ENCODE results near the gene TNIP3.
A peak's percentile ranks its signal among the peaks of the same experiment; 100 is the strongest.

TNIP3 gene

DNA sequence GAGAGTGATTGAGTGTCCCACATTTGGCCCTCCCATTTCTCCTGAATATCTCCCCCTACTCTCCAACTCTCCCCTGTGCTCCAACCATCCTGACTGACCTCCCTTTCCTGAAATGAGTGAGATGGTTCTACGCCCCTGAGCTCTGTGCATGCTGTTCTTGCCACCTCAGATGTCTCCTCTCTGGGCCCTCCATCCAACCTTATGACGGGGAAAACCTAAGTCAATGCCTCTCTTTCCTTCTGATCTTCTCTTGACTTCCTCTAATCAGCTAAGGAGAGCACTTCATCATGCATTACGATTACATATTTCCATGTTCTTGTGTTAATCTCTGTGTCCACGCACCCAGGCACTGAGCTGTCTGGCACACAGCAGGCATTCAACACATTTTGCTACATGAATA is 1.1 kb upstream of the TNIP3 start:
- no peak overlapping the region for H3K4me3 Mint-ChIP-seq
- no peaks in the 10 kb centered on the region for H3K36me3 Mint-ChIP-seq (ENCODE audit: low read depth)
- peaks cover 40% of the 10 kb centered on the region for H3K4me1 Mint-ChIP-seq
- H3K27me3 Mint-ChIP-seq, result no peaks in the 10 kb centered on the region
- no peak for DNase-seq
- peak; percentile 52 for ATAC-seq
- no peak overlapping the region for H3K27ac Mint-ChIP-seq
- H3K9me3 Mint-ChIP-seq, result no peaks in the 10 kb centered on the region

DNA sequence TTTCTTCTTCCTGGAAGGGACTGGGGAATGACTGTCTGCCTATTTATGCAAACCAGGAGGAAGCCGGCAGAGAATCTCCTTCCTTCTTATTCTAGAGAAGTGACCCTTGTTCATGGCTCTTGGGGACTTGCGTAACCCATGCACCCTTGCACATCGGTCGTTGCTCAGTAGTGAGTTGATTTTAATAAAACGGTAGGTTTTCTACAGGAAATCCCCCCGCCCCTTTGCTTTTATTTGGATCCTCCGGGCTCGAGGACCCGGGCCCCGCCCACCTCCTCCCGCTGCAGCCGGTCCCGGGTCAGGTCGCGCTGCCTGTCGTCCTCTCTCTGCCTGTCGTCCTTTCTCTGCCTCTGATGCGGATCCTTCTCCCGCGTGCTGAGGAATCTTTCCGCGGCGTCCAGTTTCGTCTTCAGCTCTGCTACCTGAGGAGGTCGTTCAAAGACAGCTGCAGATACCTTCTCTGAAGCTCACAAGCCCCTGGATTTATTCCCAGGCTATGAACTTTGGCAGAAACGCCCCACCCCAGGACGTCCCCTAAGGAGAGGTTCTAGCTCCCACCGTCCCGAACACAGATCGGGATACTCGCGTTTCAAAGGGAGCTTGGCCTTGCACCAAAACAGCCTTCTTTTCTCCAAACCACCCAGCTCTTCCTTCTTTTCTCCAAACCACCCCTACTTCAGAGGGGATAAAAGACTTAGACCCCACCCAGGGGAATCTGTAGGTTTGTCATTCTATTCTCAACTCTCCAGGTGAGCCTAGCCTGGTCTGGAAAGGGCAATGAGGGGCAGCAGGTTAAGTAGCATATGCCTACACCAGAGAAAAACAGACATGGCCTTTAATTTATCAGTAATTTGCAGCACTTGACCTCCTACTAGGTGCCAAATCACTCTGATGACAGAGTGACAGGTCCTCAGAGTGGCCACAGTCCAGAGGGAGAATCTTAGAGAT is 7.0 kb downstream of the TNIP3 start:
- DNase-seq, result peak; percentile 50
- no peaks in the 10 kb centered on the region for H3K9me3 Mint-ChIP-seq
- H3K4me1 Mint-ChIP-seq, result peaks cover 51% of the 10 kb centered on the region
- H3K36me3 Mint-ChIP-seq (ENCODE audit: low read depth), result peaks cover 2% of the 10 kb centered on the region
- peak overlapping the region; percentile 81 for H3K4me3 Mint-ChIP-seq
- H3K27me3 Mint-ChIP-seq, result no peaks in the 10 kb centered on the region
- H3K27ac Mint-ChIP-seq, result peak overlapping the region; percentile 67
- peak; percentile 34 for ATAC-seq

DNA sequence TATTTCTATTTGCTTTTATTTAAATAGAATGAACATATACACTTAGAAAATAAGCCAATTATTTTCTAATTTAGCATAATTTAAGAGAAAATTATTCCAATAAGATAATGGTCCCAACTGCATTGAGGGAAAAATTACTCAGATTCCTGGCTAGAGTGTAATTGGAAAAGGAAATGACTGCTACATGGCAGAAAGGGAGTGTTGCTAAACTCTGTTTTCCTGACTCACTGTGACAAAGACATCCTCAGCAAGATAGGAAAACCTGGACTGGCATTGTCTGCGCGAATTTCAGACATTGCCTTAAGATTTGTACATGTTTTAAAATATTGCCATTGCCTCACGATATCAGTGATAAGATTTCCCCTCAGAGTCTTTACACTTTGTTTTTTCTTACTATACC is 8.2 kb downstream of the TNIP3 start:
- ATAC-seq (no peak), DNase-seq (no peak)
- Mint-ChIP-seq H3K4me1 (peaks cover 63% of the 10 kb centered on the region), H3K4me3 (peak overlapping the region; percentile 81), H3K9me3 (no peaks in the 10 kb centered on the region), H3K27ac (no peak overlapping the region), H3K27me3 (no peaks in the 10 kb centered on the region), H3K36me3 (ENCODE audit: low read depth) (peaks cover 2% of the 10 kb centered on the region)

DNA sequence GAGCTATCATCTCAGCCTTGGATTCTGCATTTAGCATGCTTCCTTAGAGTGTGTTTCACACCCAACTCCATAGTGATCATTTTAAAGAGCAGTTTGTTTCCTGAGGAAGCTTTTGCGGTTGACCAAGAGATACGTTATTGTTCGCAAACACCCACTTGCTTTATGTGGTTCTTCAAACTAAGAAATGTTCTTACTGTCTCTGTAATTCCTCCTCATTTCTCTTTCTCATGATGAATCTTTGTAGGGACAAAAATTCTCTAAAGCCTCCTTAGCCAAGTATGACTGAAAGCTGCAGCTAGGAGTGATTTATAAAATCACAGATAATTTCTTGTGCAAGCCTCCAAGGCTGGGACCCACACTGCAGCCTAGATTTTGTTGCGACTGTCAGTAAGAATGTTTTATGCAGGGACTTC is 10.0 kb downstream of the TNIP3 start:
- Mint-ChIP-seq H3K27me3 (no peaks in the 10 kb centered on the region), H3K4me3 (peak overlapping the region; percentile 57), H3K4me1 (peaks cover 77% of the 10 kb centered on the region), H3K27ac (peak overlapping the region; percentile 82), H3K9me3 (no peaks in the 10 kb centered on the region), H3K36me3 (ENCODE audit: low read depth) (peaks cover 3% of the 10 kb centered on the region)
- DNase-seq, result no peak
- ATAC-seq, result peak; percentile 77

DNA sequence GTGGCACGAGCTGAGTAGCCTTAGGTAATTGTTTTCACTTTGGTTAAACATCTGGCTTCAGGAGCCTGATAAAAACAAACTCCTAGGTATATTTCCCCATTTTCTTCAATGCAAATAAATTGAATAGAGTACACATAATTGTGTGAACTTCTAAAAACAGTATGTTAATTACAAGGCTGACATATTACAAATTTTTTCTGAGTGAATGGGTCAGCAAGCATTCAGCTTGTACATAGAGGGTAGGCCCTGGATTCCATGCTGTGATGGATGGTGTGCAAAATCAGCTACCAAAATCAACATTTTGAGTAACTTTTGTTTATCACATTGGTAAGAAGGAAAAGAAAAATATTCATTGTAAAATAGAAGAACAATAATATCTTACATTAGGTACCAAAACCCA is 12.2 kb downstream of the TNIP3 start:
- Mint-ChIP-seq H3K27ac (no peak overlapping the region), H3K36me3 (ENCODE audit: low read depth) (peaks cover 3% of the 10 kb centered on the region), H3K4me1 (peaks cover 89% of the 10 kb centered on the region), H3K27me3 (no peaks in the 10 kb centered on the region), H3K4me3 (no peak overlapping the region), H3K9me3 (no peaks in the 10 kb centered on the region)
- DNase-seq (no peak), ATAC-seq (no peak)

DNA sequence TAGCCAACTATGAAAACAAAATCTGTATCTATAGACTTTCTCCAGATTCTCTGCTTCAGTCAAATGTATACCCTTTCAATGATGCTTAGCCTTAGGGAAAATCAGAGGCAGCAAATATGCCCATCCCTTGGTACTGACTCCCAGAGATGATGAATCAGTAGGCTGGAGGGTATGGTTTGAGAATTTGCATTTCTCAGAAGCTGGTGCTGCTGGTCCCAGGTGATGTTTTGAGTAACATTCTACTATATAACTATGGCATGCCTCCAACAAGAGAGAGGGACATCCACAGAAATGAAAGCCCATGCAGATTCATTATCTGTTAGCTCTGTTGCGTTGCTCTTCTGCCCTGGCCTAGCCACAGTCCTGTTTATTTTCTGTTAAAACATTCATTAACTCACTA is 13.6 kb downstream of the TNIP3 start:
- H3K27me3 Mint-ChIP-seq, result no peaks in the 10 kb centered on the region
- peaks cover 3% of the 10 kb centered on the region for H3K36me3 Mint-ChIP-seq (ENCODE audit: low read depth)
- H3K4me3 Mint-ChIP-seq, result no peak overlapping the region
- peaks cover 80% of the 10 kb centered on the region for H3K4me1 Mint-ChIP-seq
- H3K27ac Mint-ChIP-seq, result peak overlapping the region; percentile 68
- H3K9me3 Mint-ChIP-seq, result no peaks in the 10 kb centered on the region
- peak; percentile 88 for ATAC-seq
- no peak for DNase-seq

DNA sequence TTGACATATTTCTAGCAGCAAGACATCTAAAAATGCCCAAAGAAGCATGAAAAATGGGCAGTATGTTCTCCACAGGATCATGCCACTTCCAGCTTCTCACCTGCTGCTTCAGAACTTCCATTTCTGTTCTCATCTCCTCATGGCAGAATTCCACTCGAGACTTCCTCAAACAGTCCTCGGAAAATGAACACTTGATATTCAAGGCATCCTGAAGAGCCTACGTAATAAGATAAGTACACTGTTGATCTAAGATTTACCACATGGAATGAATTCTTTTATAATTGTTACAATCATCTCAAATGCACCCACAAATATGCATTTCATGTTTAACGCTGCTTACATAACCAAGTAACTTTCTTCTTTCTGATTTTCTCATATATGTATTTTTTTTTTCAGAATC is 14.1 kb downstream of the TNIP3 start:
- no peak for DNase-seq
- Mint-ChIP-seq H3K27ac (peak overlapping the region; percentile 68), H3K4me1 (peaks cover 75% of the 10 kb centered on the region), H3K27me3 (no peaks in the 10 kb centered on the region), H3K9me3 (no peaks in the 10 kb centered on the region), H3K4me3 (no peak overlapping the region), H3K36me3 (ENCODE audit: low read depth) (peaks cover 3% of the 10 kb centered on the region)
- ATAC-seq, result no peak

DNA sequence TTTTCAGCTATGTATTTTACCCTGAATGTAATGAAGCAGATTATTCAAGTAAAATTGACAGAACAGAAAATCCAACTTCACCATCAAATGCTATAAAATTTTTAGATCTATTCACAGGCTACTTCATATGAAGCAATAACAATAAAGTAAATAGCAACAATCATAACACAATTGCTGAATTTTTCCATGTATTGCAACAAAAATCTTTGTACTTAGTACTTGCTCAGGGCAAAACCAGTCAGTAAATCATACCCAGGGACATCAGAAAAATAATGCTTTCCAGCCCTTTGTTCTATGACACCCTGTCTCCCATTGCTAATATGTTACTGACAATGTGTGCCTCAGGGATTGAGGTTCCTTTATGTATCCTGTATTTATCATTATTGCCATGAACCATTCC is 15.5 kb downstream of the TNIP3 start:
- H3K9me3 Mint-ChIP-seq, result no peaks in the 10 kb centered on the region
- ATAC-seq (no peak), DNase-seq (no peak)
- peaks cover 2% of the 10 kb centered on the region for H3K36me3 Mint-ChIP-seq (ENCODE audit: low read depth)
- peaks cover 70% of the 10 kb centered on the region for H3K4me1 Mint-ChIP-seq
- H3K27ac Mint-ChIP-seq, result no peak overlapping the region
- H3K4me3 Mint-ChIP-seq, result no peak overlapping the region
- H3K27me3 Mint-ChIP-seq, result no peaks in the 10 kb centered on the region

DNA sequence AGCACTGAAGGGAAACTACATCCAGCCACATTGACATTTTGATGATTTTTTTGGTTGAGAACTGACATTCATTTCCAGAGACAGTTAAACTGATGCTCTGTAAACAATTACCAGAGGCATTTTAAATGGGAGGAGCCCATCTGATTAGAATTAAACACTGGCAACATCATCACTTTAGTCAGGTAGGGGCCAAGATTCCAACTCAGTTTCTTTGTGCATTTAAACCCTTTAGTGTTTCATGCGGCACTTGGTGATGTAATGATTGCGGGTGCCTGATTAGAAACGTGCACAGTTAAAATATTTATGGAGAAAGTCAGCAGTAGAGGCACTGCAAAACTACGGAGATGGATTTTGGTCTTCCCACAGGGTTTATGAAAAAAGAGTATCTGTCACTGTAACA is 16.1 kb downstream of the TNIP3 start:
- no peak for DNase-seq
- Mint-ChIP-seq H3K36me3 (ENCODE audit: low read depth) (peaks cover 2% of the 10 kb centered on the region), H3K27ac (peak overlapping the region; percentile 17), H3K4me3 (no peak overlapping the region), H3K27me3 (no peaks in the 10 kb centered on the region), H3K4me1 (peaks cover 69% of the 10 kb centered on the region), H3K9me3 (no peaks in the 10 kb centered on the region)
- peak; percentile 53 for ATAC-seq

DNA sequence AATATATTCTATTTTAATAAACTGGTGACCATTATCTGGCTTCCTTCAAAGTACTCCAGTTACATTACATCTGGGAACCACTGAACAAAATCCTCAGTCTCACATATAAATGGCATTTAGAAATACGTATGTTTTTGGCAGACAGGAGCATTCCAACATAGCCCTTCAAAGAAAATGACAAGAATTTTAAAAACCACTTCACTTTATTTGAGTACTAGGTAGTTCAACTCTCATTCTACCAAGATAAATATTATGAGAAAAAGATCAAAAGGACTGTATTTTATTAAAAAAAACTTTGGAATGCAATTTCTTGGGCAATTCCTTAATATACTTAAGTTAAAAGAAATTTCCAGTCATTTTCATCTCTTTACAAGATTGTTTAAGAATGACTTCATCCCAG is 17.6 kb downstream of the TNIP3 start:
- Mint-ChIP-seq H3K36me3 (ENCODE audit: low read depth) (peaks cover 2% of the 10 kb centered on the region), H3K27me3 (no peaks in the 10 kb centered on the region), H3K4me1 (peaks cover 57% of the 10 kb centered on the region), H3K4me3 (no peak overlapping the region), H3K9me3 (no peaks in the 10 kb centered on the region), H3K27ac (no peak overlapping the region)
- ATAC-seq, result no peak
- no peak for DNase-seq

DNA sequence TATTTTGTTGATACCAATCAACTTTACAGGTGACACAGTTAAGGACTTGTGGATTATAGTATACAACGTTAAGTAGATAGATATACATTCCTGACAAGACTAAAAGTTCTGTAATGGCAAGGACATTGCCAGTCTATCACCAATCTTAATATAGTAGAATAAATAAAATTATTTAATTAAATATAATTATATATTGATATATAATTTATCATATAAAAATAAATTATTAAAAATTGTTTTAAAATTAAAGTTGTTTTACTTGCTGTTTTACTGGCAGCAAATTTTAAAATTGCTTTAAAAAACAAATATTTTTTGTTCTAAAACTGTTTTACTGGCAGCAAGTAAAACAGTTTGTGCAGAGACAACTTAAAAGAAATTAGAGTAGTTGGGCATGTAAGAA is 18.7 kb downstream of the TNIP3 start:
- Mint-ChIP-seq H3K9me3 (no peaks in the 10 kb centered on the region), H3K36me3 (ENCODE audit: low read depth) (peaks cover 2% of the 10 kb centered on the region), H3K4me3 (no peak overlapping the region), H3K27ac (no peak overlapping the region), H3K4me1 (peaks cover 57% of the 10 kb centered on the region), H3K27me3 (no peaks in the 10 kb centered on the region)
- ATAC-seq (no peak), DNase-seq (no peak)

DNA sequence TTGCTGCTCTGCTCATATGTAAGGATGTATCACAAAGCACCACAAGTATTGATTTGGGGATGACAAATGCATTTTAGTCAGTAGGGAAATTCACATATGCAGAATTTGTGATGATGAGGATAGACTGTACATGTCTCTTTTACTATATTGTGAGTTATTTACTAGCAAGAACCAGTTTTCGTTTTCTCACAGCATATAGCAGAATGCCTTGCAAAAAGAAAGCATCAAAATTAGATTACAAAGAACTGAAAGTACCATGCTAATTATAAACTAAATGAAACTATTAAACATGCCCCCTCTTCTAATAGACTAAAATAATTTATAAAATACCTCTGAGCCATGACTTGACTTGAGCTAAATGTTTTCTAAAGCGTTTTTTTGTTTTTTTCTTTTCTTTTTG is 20.1 kb downstream of the TNIP3 start:
- H3K4me1 Mint-ChIP-seq, result peaks cover 60% of the 10 kb centered on the region
- H3K36me3 Mint-ChIP-seq (ENCODE audit: low read depth), result peaks cover 6% of the 10 kb centered on the region
- DNase-seq (no peak), ATAC-seq (no peak)
- H3K27me3 Mint-ChIP-seq, result no peaks in the 10 kb centered on the region
- H3K4me3 Mint-ChIP-seq, result no peak overlapping the region
- H3K9me3 Mint-ChIP-seq, result no peaks in the 10 kb centered on the region
- H3K27ac Mint-ChIP-seq, result no peak overlapping the region

DNA sequence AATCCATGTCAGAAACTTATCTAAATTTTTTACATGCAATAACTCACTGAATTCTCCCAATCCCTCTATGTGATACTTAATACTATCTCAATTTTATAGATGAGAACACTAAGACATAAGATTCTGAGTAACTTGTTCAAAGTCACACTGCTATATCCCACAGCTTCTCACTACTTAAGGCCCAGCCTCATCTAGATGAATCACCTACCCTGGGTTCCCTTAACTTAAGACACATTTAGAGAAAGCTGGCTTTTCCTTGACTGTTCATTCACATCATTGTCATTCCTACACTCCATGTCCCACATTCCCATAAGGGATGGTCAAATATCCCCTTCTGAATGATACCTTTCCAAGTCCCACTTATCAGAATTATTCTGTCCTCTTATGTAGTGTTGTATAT is 21.0 kb downstream of the TNIP3 start:
- peaks cover 61% of the 10 kb centered on the region for H3K4me1 Mint-ChIP-seq
- H3K36me3 Mint-ChIP-seq (ENCODE audit: low read depth), result peaks cover 6% of the 10 kb centered on the region
- DNase-seq (no peak), ATAC-seq (no peak)
- no peaks in the 10 kb centered on the region for H3K9me3 Mint-ChIP-seq
- H3K4me3 Mint-ChIP-seq, result no peak overlapping the region
- H3K27me3 Mint-ChIP-seq, result no peaks in the 10 kb centered on the region
- peak overlapping the region; percentile 49 for H3K27ac Mint-ChIP-seq

DNA sequence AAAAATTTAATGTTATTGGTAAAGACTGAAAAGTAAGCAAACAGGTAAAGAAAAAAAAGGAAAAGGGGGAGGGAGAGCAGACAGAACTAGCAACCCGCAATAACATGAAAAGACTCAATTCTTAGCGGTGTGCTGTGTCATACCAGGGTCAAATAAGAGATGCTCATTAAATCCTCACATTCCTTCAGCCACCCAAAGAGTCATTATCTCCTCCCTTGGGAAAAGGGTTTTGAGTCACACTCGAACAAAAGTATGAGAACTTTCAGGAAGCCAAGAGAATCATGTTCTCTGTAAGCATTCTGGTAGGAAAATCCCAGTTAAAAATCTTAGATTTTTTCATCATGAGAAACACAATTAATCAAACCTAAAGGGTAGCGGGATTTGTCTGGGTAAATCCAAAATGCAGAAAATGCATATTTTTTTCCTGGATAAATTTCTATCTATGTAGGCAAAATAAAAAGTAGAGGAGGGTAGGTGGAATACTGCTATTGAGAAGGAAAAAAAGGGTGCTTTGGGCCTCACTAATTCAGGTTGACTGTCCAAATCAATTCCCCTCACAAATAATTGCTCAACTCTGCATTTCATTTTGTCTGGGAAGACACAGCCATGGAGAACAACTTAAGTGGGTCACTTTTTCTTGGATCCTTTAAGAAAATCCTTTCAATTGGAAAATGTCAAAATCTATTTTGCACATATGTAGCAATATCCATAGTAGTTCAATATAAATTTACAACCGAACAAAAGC is 23.2 kb downstream of the TNIP3 start:
- ATAC-seq (no peak), DNase-seq (no peak)
- Mint-ChIP-seq H3K36me3 (ENCODE audit: low read depth) (peaks cover 6% of the 10 kb centered on the region), H3K9me3 (no peaks in the 10 kb centered on the region), H3K27ac (peak overlapping the region; percentile 92), H3K4me1 (peaks cover 69% of the 10 kb centered on the region), H3K4me3 (no peak overlapping the region), H3K27me3 (no peaks in the 10 kb centered on the region)

Data from activated naive CD8-positive, alpha-beta T cell treated with anti-CD3 and anti-CD28 coated beads, Interleukin-2, amount 50 U/mL, for 24 hours (primary cell).